PC-3 (cell line): ENCODE results near the gene PRR5L.

Experiments
- EZH2 ChIP-seq: fragments of 300-600 bp; sonication (generic); IDR thresholded peaks from one replicate; pipeline ENCODE4 v1.6.1; 2017; ENCODE audit warnings: antibody characterized with exemption, mild to moderate bottlenecking, low read length; ENCODE audit not compliant: unreplicated experiment
- EZH2phosphoT487 ChIP-seq: fragments of 300-600 bp; sonication (generic); IDR thresholded peaks from 2 replicates; pipeline ENCODE4 v1.6.1; 2018; ENCODE audit warnings: mild to moderate bottlenecking, antibody characterized with exemption, low read length, borderline replicate concordance
- TF ChIP-seq, protein P1 (sequence below): fragments of 300-600 bp; sonication (generic); conservative IDR thresholded peaks from 2 replicates; pipeline ENCODE4 v1.5.1; 2017; ENCODE audit warnings: antibody characterized with exemption, low read depth, mild to moderate bottlenecking, low read length

DNA sequence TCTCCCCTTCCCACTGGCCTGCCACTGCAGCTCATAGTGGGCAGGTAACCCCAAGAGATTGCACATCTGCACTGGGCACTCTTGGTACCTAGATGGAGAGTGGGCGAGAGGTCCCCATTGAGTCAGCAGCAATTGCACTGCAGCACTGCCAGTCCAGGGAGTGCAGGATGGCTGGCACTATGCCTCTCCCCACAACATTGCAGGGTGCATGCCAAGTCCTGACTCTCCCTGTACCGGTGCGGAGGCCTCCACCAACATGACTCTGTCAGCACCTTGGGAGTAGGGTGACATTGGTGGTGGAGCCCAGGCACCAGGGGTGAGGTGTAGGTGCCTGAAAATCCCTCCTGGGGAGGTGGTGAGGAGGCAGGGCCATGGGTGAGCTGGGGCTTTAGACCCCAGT is 131.8 kb downstream of the PRR5L start:
- TF ChIP-seq, protein P1, sequence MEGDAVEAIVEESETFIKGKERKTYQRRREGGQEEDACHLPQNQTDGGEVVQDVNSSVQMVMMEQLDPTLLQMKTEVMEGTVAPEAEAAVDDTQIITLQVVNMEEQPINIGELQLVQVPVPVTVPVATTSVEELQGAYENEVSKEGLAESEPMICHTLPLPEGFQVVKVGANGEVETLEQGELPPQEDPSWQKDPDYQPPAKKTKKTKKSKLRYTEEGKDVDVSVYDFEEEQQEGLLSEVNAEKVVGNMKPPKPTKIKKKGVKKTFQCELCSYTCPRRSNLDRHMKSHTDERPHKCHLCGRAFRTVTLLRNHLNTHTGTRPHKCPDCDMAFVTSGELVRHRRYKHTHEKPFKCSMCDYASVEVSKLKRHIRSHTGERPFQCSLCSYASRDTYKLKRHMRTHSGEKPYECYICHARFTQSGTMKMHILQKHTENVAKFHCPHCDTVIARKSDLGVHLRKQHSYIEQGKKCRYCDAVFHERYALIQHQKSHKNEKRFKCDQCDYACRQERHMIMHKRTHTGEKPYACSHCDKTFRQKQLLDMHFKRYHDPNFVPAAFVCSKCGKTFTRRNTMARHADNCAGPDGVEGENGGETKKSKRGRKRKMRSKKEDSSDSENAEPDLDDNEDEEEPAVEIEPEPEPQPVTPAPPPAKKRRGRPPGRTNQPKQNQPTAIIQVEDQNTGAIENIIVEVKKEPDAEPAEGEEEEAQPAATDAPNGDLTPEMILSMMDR: no peak
- TF ChIP-seq EZH2: no peak
- TF ChIP-seq EZH2phosphoT487: no peak
